Ovary (tissue), 9 donors: ENCODE data around the gene GNG11. TPM values are rescaled to one million over a fixed set of nuclear protein-coding genes. Genes with fewer than 3 reads are reported as not detected.
"Not testable (repeated sequence)": the region's sequence is repeated elsewhere in the genome, so short reads cannot be mapped to it uniquely, and the experiment has no call there.

Experiments used
- DNase-seq, 5 donors: peaks; one replicate each; pipeline ENCODE4 v3.0.0-alpha.2; 2019 to 2020
- H3K27ac ChIP-seq, 2 donors: fragments of 200-600 bp; one replicate each; pipeline versions ENCODE4 v1.5.1 to v1.8.0; 2019 to 2022
- H3K27me3 ChIP-seq: fragments of 200-600 bp; one replicate; pipeline ENCODE4 v1.8.0; 2022
- H3K36me3 ChIP-seq: fragments of 200-600 bp; sonication (generic); one replicate; pipeline ENCODE4 v1.5.1; 2019
- H3K4me1 ChIP-seq: one replicate; pipeline ENCODE4 v1.8.1; 2013; ENCODE audit warnings: mild to moderate bottlenecking, moderate library complexity; ENCODE audit not compliant: insufficient read depth
- H3K4me3 ChIP-seq: fragments of 200-600 bp; sonication (generic); one replicate; pipeline ENCODE4 v1.5.1; 2017
- H3K9me3 ChIP-seq, 2 donors: fragments of 200-600 bp in 1 of 2; sonication (generic) in 1 of 2; one replicate each; pipeline versions ENCODE4 v1.5.1 to v1.8.1; 2013 to 2019; ENCODE audit warnings: mild to moderate bottlenecking in 1 of 2, moderate library complexity in 1 of 2
- CTCF ChIP-seq, 3 donors: fragments of 450-650 bp in 2 of 3; fragments of 200-600 bp in 1 of 3; IDR thresholded peaks; one replicate each; pipeline versions ENCODE4 v1.5.1 to v1.8.0; 2016 to 2022; ENCODE audit warnings: antibody characterized with exemption in 3 of 3, mild to moderate bottlenecking in 1 of 3
- EP300 ChIP-seq: sonication (generic); formaldehyde crosslinking; IDR thresholded peaks from one replicate; pipeline ENCODE4 v1.6.1; 2017; ENCODE audit warnings: antibody characterized with exemption
- POLR2A ChIP-seq: fragments of 450-650 bp; IDR thresholded peaks from one replicate; pipeline ENCODE4 v1.6.1; 2017; ENCODE audit warnings: antibody characterized with exemption, mild to moderate bottlenecking, moderate library complexity
- WGBS, 3 donors: extraction: QIAGEN DNeasy Blood & Tissue Kit in 1 of 3; methylation state at CpG; one replicate each; pipeline versions ENCODE4 v1.1.5 to v1.1.7; 2013 to 2017; 5-methylcytosine and 5-hydroxymethylcytosine counted together
- intact Hi-C, 4 donors: fragments of 100-400 bp; cut with DNase I; formaldehyde crosslinking; loops; one replicate each; pipeline versions ENCODE4 v1.11.0 to v1.15.1; 2022 to 2023
- polyA plus RNA-seq, 2 donors: library from polyadenylated mRNA; stranded (reverse); fragments of 200-250 nt in 1 of 2; fragments of 350-450 nt in 1 of 2; fragmentation: Illumina TruSeq in 1 of 2; extraction: RNeasy Lipid Tissue Mini Kit (QIAGEN cat#74804) in 1 of 2; gene quantifications; one replicate each; pipeline ENCODE4 v1.2.3, GENCODE V29; 2013 to 2014
- total RNA-seq, 7 donors: library from RNA; depleted of rRNA in 2 of 7; stranded (reverse); fragments of >200 nt in 2 of 7; fragmentation: NEBNext Ultra II Directional in 3 of 7; extraction: Animal tissue kit (Norgen Biotek cat#: 25700) in 3 of 7; gene quantifications; one replicate each; pipeline versions ENCODE4 v1.1.0 to v1.2.4, GENCODE V29; 2016 to 2023
- donor health status: DM: no; HTN: no; CAD: no; lungs with moderate emphysema.
- donor health status: DM: no; HTN: no; CAD: no.
- donor health status: Bipolar disorder and iron deficiency.
- donor health status: DM: yes; HTN: yes; CAD: no.
- donor health status: DM: no; HTN: no; CAD: no.
- donor health status: DM: yes; HTN: yes; CAD: no.

GNG11 gene
- total and polyA plus RNA-seq, 9 donors: 34.8 to 81.0 (median 46.4) TPM

- no peak overlapping the region for H3K4me3 ChIP-seq
- intact Hi-C loops: no loop called here
- DNase-seq: peak in 3 of 5 donors; percentile 38 to 59 (median 39)
Measured at GRCh38 chr7:93914581-93915066, 6.9 kb upstream of the GNG11 start.

GRCh38 chr7:93915206-93915842, 6.2 kb upstream of the GNG11 start:
- peak overlapping the region in 1 of 2 donors; percentile 50 for H3K27ac ChIP-seq
- H3K9me3 ChIP-seq, H3K4me3 ChIP-seq, H3K27me3 ChIP-seq, H3K36me3 ChIP-seq, intact Hi-C loops, DNase-seq, H3K4me1 ChIP-seq: not testable (repeated sequence)
- 11 to 20% (median 17%) methylated on average over 3 of the region's 3 CpGs for WGBS, 3 donors

More at GRCh38 chr7:93914581-93915066, 6.9 kb upstream of the GNG11 start:
- no peaks in the 10 kb centered on the region for H3K36me3 ChIP-seq
- no peak for TF ChIP-seq POLR2A
- no peak for TF ChIP-seq CTCF (IDR thresholded peaks at IDR 0.05)
- no peak for TF ChIP-seq EP300
- no peaks in the 10 kb centered on the region for H3K9me3 ChIP-seq
- WGBS, 3 donors: 13 to 17% (median 14%) methylated on average over 7 of the region's 7 CpGs
- H3K27me3 ChIP-seq: no peaks in the 10 kb centered on the region
- peak overlapping the region; percentile 16 to 67 for H3K27ac ChIP-seq
- peaks cover 8% of the 10 kb centered on the region for H3K4me1 ChIP-seq

- H3K9me3 ChIP-seq, DNase-seq, H3K4me1 ChIP-seq, H3K36me3 ChIP-seq, H3K4me3 ChIP-seq, H3K27me3 ChIP-seq, intact Hi-C loops: not testable (repeated sequence)
- peak overlapping the region in 1 of 2 donors; percentile 50 for H3K27ac ChIP-seq
Measured at GRCh38 chr7:93915888-93916287, 5.6 kb upstream of the GNG11 start.

GRCh38 chr7:93916315-93916714, 5.2 kb upstream of the GNG11 start:
- H3K4me1 ChIP-seq, DNase-seq, H3K27me3 ChIP-seq, H3K4me3 ChIP-seq, H3K36me3 ChIP-seq, intact Hi-C loops, H3K9me3 ChIP-seq: not testable (repeated sequence)
- H3K27ac ChIP-seq: peak overlapping the region in 1 of 2 donors; percentile 50
- WGBS, 3 donors: 52 to 58% (median 54%) methylated on average over 4 of the region's 4 CpGs

- DNase-seq: no peak
- no peaks in the 10 kb centered on the region for H3K9me3 ChIP-seq
- intact Hi-C loops: loop anchor here in 1 of 4 donors (5.0 kb wide), 1 partner anchor 492 kb away; no protein-coding TSS in a partner anchor
- H3K36me3 ChIP-seq: no peaks in the 10 kb centered on the region
- WGBS, 3 donors: 8 to 12% (median 10%) methylated on average over 6 of the region's 6 CpGs
- H3K27ac ChIP-seq: peak overlapping the region; percentile 86 to 91
- H3K4me1 ChIP-seq: peaks cover 2% of the 10 kb centered on the region
- no peak for TF ChIP-seq EP300
- TF ChIP-seq POLR2A: no peak
- TF ChIP-seq CTCF (IDR thresholded peaks at IDR 0.05): no peak
- H3K27me3 ChIP-seq: no peaks in the 10 kb centered on the region
- peak overlapping the region; percentile 80 for H3K4me3 ChIP-seq
Measured at GRCh38 chr7:93920496-93921182, 896 bp upstream of the GNG11 start.

- Histone ChIP-seq H3K4me1 (peaks cover 2% of the 10 kb centered on the region), H3K4me3 (peak overlapping the region; percentile 80), H3K9me3 (no peaks in the 10 kb centered on the region), H3K27ac (peak overlapping the region; percentile 86 to 91), H3K27me3 (no peaks in the 10 kb centered on the region), H3K36me3 (no peaks in the 10 kb centered on the region)
- DNase-seq: no peak
- WGBS, 3 donors: 3 to 8% (median 4%) methylated on average over 8 of the region's 8 CpGs
- intact Hi-C loops: loop anchor here in 1 of 4 donors (5.0 kb wide), 1 partner anchor 491 kb away; no protein-coding TSS in a partner anchor
- TF ChIP-seq CTCF (IDR thresholded peaks at IDR 0.05) (no peak), POLR2A (no peak), EP300 (no peak)
Measured at GRCh38 chr7:93921186-93921585, 349 bp upstream of the GNG11 start.
